Glomerular endothelial cell (primary cell): ENCODE measurements around the gene HAO2. TPM values are rescaled to one million over a fixed set of nuclear protein-coding genes. Genes with fewer than 3 reads are reported as not detected.
"Not testable (repeated sequence)": the region's sequence is repeated elsewhere in the genome, so short reads cannot be mapped to it uniquely, and the experiment has no call there.

Source experiments
- DNase-seq: peaks from one replicate; pipeline ENCODE4 v3.0.0-alpha.2; 2011; ENCODE audit warnings: low read depth, low spot score; ENCODE audit errors: extremely low read depth
- total RNA-seq: library from RNA; depleted of rRNA; stranded (reverse); fragments of >200 nt; gene quantifications from 2 replicates; pipeline ENCODE4 v1.2.3, GENCODE V29; 2015

Gene HAO2
- total RNA-seq, 1 donor from 2014 or later, result not detected

- no peak for DNase-seq
These were observed 8.0 kb downstream of the HAO2 start for GRCh38 chr1:119376594-119376993.

GRCh38 chr1:119377594-119377993, 9.0 kb downstream of the HAO2 start:
- not testable (repeated sequence) for DNase-seq

GRCh38 chr1:119379117-119379516, 10.5 kb downstream of the HAO2 start:
- no peak for DNase-seq

- no peak for DNase-seq
These were observed 11.7 kb downstream of the HAO2 start for GRCh38 chr1:119380304-119380703.

- no peak for DNase-seq
These were observed 12.5 kb downstream of the HAO2 start for GRCh38 chr1:119380983-119381662.

GRCh38 chr1:119384591-119384990, 16.0 kb downstream of the HAO2 start:
- DNase-seq, result no peak

GRCh38 chr1:119385650-119386049, 17.1 kb downstream of the HAO2 start:
- DNase-seq, result no peak

- no peak for DNase-seq
These were observed 19.3 kb downstream of the HAO2 start for GRCh38 chr1:119387858-119388257.

GRCh38 chr1:119388450-119388849, 19.9 kb downstream of the HAO2 start:
- no peak for DNase-seq

- no peak for DNase-seq
These were observed 21.9 kb downstream of the HAO2 start for GRCh38 chr1:119390526-119390925.

GRCh38 chr1:119391749-119392148, 23.2 kb downstream of the HAO2 start:
- no peak for DNase-seq

- no peak for DNase-seq
These were observed 25.5 kb downstream of the HAO2 start for GRCh38 chr1:119394085-119394484.

GRCh38 chr1:119396982-119397381, 28.4 kb downstream of the HAO2 start:
- no peak for DNase-seq

GRCh38 chr1:119397986-119398385, 29.4 kb downstream of the HAO2 start:
- DNase-seq, result no peak

- DNase-seq, result no peak
These were observed 36.2 kb downstream of the HAO2 start for GRCh38 chr1:119404736-119405135.

- DNase-seq, result no peak
These were observed 41.1 kb downstream of the HAO2 start for GRCh38 chr1:119409731-119410130.

GRCh38 chr1:119410961-119411360, 42.4 kb downstream of the HAO2 start:
- no peak for DNase-seq

GRCh38 chr1:119414950-119415349, 46.4 kb downstream of the HAO2 start, which contains the start of gene HSD3B2:
TSS of gene HSD3B2 (plus strand) at chr1:119415150. CDS start at chr1:119415420, 270 bp downstream.
- no peak for DNase-seq

- DNase-seq, result no peak
These were observed 47.5 kb downstream of the HAO2 start for GRCh38 chr1:119416006-119416640.

GRCh38 chr1:119419109-119419508, 50.5 kb downstream of the HAO2 start:
- DNase-seq, result no peak

- no peak for DNase-seq
These were observed 52.1 kb downstream of the HAO2 start for GRCh38 chr1:119420638-119421037.

GRCh38 chr1:119422631-119423030, 54.0 kb downstream of the HAO2 start:
- no peak for DNase-seq
